Muscle layer of colon (tissue), 2 donors: ENCODE measurements around the gene RSPH6A.
"Not testable (repeated sequence)": the region's sequence is repeated elsewhere in the genome, so short reads cannot be mapped to it uniquely, and the experiment has no call there.

Experiments
- H3K27ac ChIP-seq: one replicate; pipeline ENCODE4 v1.7.0; 2013; ENCODE audit warnings: low read depth, mild to moderate bottlenecking, low read length, moderate library complexity
- H3K27me3 ChIP-seq, 2 donors: one replicate each; pipeline ENCODE4 v1.7.0; 2013; ENCODE audit warnings: low read length in 2 of 2, mild to moderate bottlenecking in 2 of 2; ENCODE audit not compliant: insufficient read depth in 2 of 2, control insufficient read depth in 1 of 2
- H3K36me3 ChIP-seq: one replicate; pipeline ENCODE4 v1.7.0; 2013; ENCODE audit warnings: mild to moderate bottlenecking, low read length; ENCODE audit not compliant: insufficient read depth
- H3K4me1 ChIP-seq: one replicate; pipeline ENCODE4 v1.7.0; 2013; ENCODE audit warnings: mild to moderate bottlenecking, low read length; ENCODE audit not compliant: insufficient read depth
- H3K4me3 ChIP-seq, 2 donors: one replicate each; pipeline ENCODE4 v1.7.0; 2013; ENCODE audit warnings: low read length in 2 of 2, low read depth in 1 of 2, mild to moderate bottlenecking in 1 of 2, moderate library complexity in 1 of 2
- H3K9ac ChIP-seq: one replicate; pipeline ENCODE4 v1.7.0; 2013; ENCODE audit warnings: low read length
- H3K9me3 ChIP-seq: one replicate; pipeline ENCODE4 v1.7.0; 2013; ENCODE audit warnings: mild to moderate bottlenecking, low read length
- donor health status: abdominal sarcoma.
- donor health status: Adenocarcinoma of cecum.

The RSPH6A gene

DNA sequence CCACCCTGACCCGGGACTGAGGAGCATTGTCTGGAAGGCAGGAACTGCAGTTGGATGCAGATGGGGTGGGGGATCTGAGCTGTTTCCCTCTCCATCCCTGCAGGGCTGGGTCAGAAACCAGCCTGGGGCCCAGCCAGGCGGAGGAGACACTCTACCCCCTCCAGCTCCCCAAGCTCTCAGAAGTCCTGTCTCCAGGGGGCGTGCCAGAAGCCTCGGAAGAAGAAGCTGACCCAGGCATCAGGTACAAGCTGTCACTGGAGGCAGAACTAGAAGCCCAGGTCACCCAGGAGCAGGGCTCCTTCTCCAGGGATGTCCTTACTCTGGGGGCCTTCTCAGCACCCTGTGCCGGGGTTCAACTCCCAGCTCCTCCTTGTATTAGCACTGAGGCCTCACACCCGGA lies 61.6 kb downstream of the RSPH6A start:
- H3K9ac ChIP-seq: no peak overlapping the region
- no peak overlapping the region for H3K4me3 ChIP-seq
- H3K27me3 ChIP-seq: no peaks in the 10 kb centered on the region

DNA sequence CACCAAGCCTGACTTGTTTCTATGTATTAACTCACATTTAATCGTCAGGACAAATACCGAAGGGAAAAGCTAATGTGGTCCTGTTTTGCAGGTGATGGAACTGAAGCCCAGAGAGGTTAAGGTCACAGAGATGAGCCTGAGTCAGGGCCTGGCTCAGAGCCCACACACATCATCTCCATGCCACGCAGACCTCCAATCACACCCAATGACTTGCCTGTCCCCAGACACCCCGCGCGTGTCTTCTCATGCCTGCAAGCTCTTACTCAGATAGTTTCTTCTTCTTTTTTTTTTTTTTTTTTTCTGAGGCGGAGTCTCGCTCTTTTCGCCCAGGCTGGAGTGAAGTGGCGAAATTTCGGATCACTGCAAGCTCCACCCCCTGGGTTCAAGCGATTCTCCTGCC lies 62.5 kb downstream of the RSPH6A start:
- Histone ChIP-seq H3K27ac (no peak overlapping the region), H3K9me3 (no peaks in the 10 kb centered on the region), H3K4me1 (no peaks in the 10 kb centered on the region), H3K36me3 (no peaks in the 10 kb centered on the region), H3K27me3 (no peaks in the 10 kb centered on the region), H3K9ac (no peak overlapping the region), H3K4me3 (no peak overlapping the region)

More for the DNA sequence above, 61.6 kb downstream of the RSPH6A start:
- Histone ChIP-seq H3K27ac (no peak overlapping the region), H3K9me3 (no peaks in the 10 kb centered on the region), H3K4me1 (no peaks in the 10 kb centered on the region), H3K36me3 (no peaks in the 10 kb centered on the region)

DNA sequence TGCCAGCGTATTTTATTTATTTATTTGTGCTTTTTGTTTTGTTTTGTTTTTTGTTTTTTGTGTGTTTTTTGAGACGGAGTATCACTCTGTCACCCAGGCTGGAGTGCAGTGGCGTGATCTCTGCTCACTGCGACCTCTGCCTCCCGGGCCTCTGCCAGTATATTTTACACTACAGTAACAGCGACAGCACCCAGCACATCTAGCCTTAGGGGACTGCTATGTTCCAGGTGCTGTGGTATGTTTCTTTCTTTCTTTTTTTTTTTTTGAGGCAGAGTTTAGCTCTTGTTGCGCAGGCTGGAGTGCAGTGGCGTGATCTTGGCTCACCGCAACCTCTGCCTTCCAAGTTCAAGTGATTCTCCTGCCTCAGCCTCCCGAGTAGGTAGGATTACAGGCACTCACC lies 63.6 kb downstream of the RSPH6A start:
- not testable (repeated sequence) for H3K9me3 ChIP-seq, H3K36me3 ChIP-seq, H3K9ac ChIP-seq, H3K27me3 ChIP-seq, H3K4me3 ChIP-seq, H3K27ac ChIP-seq, H3K4me1 ChIP-seq

DNA sequence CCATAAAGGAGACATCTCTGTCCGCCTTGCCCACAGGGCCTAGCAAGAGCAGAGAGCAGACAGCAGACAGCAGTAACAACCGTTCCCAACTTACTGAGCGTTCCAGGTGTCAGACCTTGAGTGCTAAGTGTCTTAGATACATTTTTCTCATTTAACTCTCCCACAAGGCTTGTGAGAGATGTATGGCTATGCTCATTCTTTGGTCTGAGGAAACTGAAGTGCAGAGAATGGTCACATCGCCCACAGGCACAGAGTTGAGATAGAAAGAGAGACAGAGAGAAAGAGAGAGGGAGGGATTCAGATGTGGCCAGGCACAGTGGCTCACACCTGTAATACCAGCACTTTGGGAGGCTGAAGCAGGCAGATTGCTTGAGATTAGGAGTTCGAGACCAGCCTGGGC lies 67.6 kb downstream of the RSPH6A start:
- Histone ChIP-seq H3K4me3 (no peak overlapping the region), H3K36me3 (no peaks in the 10 kb centered on the region), H3K9me3 (no peaks in the 10 kb centered on the region), H3K27ac (no peak overlapping the region), H3K9ac (no peak overlapping the region), H3K27me3 (peaks cover 0 to 3% of the 10 kb centered on the region in 2 donors), H3K4me1 (no peaks in the 10 kb centered on the region)

DNA sequence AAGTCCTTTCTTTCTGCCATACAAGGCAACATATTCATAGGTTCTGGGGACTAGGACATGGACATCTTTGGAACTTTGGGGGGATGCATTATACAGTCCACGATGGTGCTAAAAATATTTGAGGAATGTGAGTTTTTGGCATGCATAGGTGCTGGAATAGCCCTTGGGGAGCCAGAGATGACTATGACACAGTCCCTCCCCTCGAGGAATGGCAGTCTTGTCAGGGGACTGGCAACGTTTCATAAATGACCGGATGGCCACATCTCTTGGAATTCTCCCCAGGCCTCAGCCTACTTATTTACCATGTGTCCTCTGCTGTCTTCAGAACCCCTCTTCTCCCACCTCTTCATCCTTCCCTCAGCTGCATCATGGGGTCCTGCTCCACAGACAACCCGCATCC lies 68.2 kb downstream of the RSPH6A start:
- no peaks in the 10 kb centered on the region for H3K4me1 ChIP-seq
- H3K27ac ChIP-seq: no peak overlapping the region
- no peak overlapping the region for H3K4me3 ChIP-seq
- H3K27me3 ChIP-seq: peaks cover 0 to 3% of the 10 kb centered on the region in 2 donors
- H3K9ac ChIP-seq: no peak overlapping the region
- no peaks in the 10 kb centered on the region for H3K36me3 ChIP-seq
- H3K9me3 ChIP-seq: no peaks in the 10 kb centered on the region
